PC-9 (cell line): ENCODE measurements around the gene RHOF. TPM values are rescaled to one million over a fixed set of nuclear protein-coding genes. Genes with fewer than 3 reads are reported as not detected.

Experiments
- BruUV-seq: library from RNA; stranded (reverse); fragments of 400-500 nt; replicated peaks from 2 replicates; lab custom pipeline; 2021; lab: Mats Ljungman, UMichigan
- CTCF ChIA-PET: fragments of 300-600 bp; sonication (Branson Sonifier 250); formaldehyde crosslinking; loops from one replicate; lab custom pipeline; 2022; ENCODE audit warnings: antibody characterized with exemption; lab: Charles Lee
- POLR2A ChIA-PET: fragments of 300-600 bp; sonication (Branson Sonifier 250); formaldehyde crosslinking; loops from one replicate; lab custom pipeline; 2022; ENCODE audit warnings: antibody characterized with exemption; ENCODE audit not compliant: unreplicated experiment; lab: Charles Lee
- DNase-seq, 2 experiments: peaks; one replicate each; pipeline versions ENCODE4 v3.0.0 to v3.0.0-alpha.2; 2015 to 2022; ENCODE audit warnings: mixed read lengths in 1 of 2
- H2AFZ ChIP-seq: fragments of 200-600 bp; sonication (generic); 2 replicates; pipeline ENCODE4 v1.8.1; 2017; ENCODE audit warnings: antibody characterized with exemption
- H3F3A ChIP-seq: fragments of 200-600 bp; sonication (generic); 2 replicates; pipeline ENCODE4 v1.8.1; 2017; ENCODE audit warnings: antibody characterized with exemption, mild to moderate bottlenecking, low read depth; ENCODE audit not compliant: insufficient read depth
- H3K27ac ChIP-seq: fragments of 200-600 bp; sonication (generic); 2 replicates; pipeline ENCODE4 v1.6.1; 2016; ENCODE audit warnings: mixed run types
- H3K27me3 ChIP-seq: fragments of 200-600 bp; sonication (generic); 2 replicates; pipeline ENCODE4 v1.6.1; 2016; ENCODE audit warnings: low read depth, mixed run types; ENCODE audit not compliant: insufficient read depth
- H3K36me3 ChIP-seq: fragments of 200-600 bp; sonication (generic); 2 replicates; pipeline ENCODE4 v1.6.1; 2016; ENCODE audit warnings: low read depth, mixed run types
- H3K4me1 ChIP-seq: fragments of 200-600 bp; sonication (generic); replicated peaks from 2 replicates; pipeline ENCODE4 v1.6.1; 2016; ENCODE audit warnings: mixed run types; ENCODE audit not compliant: insufficient read depth
- H3K4me2 ChIP-seq: fragments of 200-600 bp; sonication (generic); 2 replicates; pipeline ENCODE4 v1.6.1; 2017; ENCODE audit warnings: mixed run types
- H3K4me3 ChIP-seq: fragments of 200-600 bp; sonication (generic); 2 replicates; pipeline ENCODE4 v1.6.1; 2016; ENCODE audit warnings: mixed run types
- H3K79me2 ChIP-seq: fragments of 200-600 bp; sonication (generic); 2 replicates; pipeline ENCODE4 v1.6.1; 2017; ENCODE audit warnings: low read depth, mixed run types
- H3K9me2 ChIP-seq: fragments of 200-600 bp; sonication (generic); 2 replicates; pipeline ENCODE4 v1.8.1; 2017; ENCODE audit warnings: mild to moderate bottlenecking; ENCODE audit not compliant: insufficient read depth
- H3K9me3 ChIP-seq: fragments of 200-600 bp; sonication (generic); 2 replicates; pipeline ENCODE4 v1.8.1; 2016; ENCODE audit warnings: low read depth; ENCODE audit not compliant: insufficient read depth
- H4K20me1 ChIP-seq: fragments of 200-600 bp; sonication (generic); 2 replicates; pipeline ENCODE4 v1.8.1; 2017; ENCODE audit not compliant: insufficient read depth
- EZH2 ChIP-seq: fragments of 200-600 bp; sonication (generic); IDR thresholded peaks from 2 replicates; pipeline ENCODE4 v1.8.0; 2017; ENCODE audit warnings: antibody characterized with exemption, low read depth
- intact Hi-C: fragments of 100-400 bp; cut with micrococcal nuclease; formaldehyde crosslinking; loops from one replicate; pipeline ENCODE4 v1.10.0; 2022; ENCODE audit not compliant: unreplicated experiment
- total RNA-seq: library from RNA; stranded (reverse); gene quantifications from 2 replicates; pipeline ENCODE4 v1.2.3, GENCODE V29; 2021
- TF ChIP-seq, protein P1 (sequence below): fragments of 200-600 bp; sonication (generic); conservative IDR thresholded peaks from 2 replicates; pipeline ENCODE4 v1.6.1; 2017; ENCODE audit warnings: mixed run types, antibody characterized with exemption, mild to moderate bottlenecking, moderate library complexity

The RHOF gene
- total RNA-seq, 1 experiment from 2014 or later = 179 TPM

DNA sequence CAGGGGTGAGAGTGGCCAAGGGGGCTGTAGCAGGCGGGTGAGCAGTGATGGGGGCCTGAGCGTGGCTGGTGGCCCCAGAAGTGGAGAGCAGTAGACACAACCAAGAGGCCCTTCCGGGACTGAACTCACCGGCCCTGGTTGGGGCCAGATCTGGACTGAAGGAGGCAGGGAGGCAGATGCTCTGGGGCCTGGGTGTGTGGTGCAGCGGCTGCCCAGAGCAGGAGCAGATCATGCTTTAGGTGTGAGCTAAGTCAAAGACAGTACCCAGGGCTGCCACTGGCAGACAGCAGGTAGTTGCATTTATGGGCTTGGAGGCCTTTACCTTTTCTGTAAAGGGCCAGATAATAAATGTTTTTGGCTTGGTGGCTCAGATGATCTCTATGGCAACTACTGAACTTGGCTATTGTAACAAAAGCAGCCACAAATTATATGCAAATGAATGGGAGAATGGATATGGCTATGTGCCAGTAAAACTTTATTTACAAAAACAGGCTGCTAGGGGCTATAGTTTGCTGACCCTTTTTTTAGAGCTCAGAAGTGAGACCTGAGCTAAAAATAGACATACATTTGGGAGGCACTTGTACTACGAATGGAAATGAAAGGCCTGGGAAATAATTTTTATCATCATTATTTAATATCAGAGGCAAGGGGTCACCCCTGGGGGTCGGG is 35.9 kb upstream of the RHOF start:
- H3K27ac ChIP-seq = no peak overlapping the region
- no peaks in the 10 kb centered on the region for H3K79me2 ChIP-seq
- H3K4me3 ChIP-seq = no peak overlapping the region
- CTCF ChIA-PET = interaction anchor here (0.6 kb wide), 1 partner anchor 57 kb away, joined by 8 read pairs; no protein-coding TSS in a partner anchor
- TF ChIP-seq, protein P1, sequence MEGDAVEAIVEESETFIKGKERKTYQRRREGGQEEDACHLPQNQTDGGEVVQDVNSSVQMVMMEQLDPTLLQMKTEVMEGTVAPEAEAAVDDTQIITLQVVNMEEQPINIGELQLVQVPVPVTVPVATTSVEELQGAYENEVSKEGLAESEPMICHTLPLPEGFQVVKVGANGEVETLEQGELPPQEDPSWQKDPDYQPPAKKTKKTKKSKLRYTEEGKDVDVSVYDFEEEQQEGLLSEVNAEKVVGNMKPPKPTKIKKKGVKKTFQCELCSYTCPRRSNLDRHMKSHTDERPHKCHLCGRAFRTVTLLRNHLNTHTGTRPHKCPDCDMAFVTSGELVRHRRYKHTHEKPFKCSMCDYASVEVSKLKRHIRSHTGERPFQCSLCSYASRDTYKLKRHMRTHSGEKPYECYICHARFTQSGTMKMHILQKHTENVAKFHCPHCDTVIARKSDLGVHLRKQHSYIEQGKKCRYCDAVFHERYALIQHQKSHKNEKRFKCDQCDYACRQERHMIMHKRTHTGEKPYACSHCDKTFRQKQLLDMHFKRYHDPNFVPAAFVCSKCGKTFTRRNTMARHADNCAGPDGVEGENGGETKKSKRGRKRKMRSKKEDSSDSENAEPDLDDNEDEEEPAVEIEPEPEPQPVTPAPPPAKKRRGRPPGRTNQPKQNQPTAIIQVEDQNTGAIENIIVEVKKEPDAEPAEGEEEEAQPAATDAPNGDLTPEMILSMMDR = no peak
- TF ChIP-seq EZH2 = no peak
- BruUV-seq = no TSS peak
- no peak overlapping the region for H2AFZ ChIP-seq
- H3K4me2 ChIP-seq = no peak overlapping the region
- no peak for DNase-seq
- H3K36me3 ChIP-seq = no peaks in the 10 kb centered on the region
- no peaks in the 10 kb centered on the region for H3K9me2 ChIP-seq
- intact Hi-C loops = no loop called here
- H3K27me3 ChIP-seq = no peaks in the 10 kb centered on the region
- no peaks in the 10 kb centered on the region for H3K4me1 ChIP-seq
- H3F3A ChIP-seq = peaks cover 23% of the 10 kb centered on the region; the same call in 1 of the 2 replicates
- no peaks in the 10 kb centered on the region for H3K9me3 ChIP-seq
- POLR2A ChIA-PET = no interaction called here
- H4K20me1 ChIP-seq = no peaks in the 10 kb centered on the region

DNA sequence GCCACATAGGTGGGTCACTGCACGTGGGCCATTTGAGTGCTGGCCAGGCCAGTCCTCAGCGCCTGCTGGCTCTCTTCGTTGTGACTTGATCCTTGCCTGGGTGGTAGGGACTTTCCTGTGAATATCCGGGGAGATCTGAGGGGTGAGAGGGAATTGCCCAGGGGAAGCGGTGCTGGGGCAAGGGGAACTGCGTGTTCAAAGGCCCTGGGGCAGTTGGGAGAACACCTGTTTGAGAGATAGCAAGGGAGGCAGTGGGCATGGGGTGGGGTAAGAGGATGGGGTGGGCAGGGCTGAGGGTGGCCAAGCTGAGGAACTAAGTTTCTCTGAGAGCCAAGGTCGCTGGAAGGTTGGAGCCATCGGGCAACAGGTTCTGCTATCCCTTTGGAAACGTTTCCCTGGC is 35.3 kb upstream of the RHOF start:
- Histone ChIP-seq H3K9me2 (no peaks in the 10 kb centered on the region), H3K4me1 (no peaks in the 10 kb centered on the region), H3K4me3 (no peak overlapping the region), H3K36me3 (no peaks in the 10 kb centered on the region), H3K27me3 (no peaks in the 10 kb centered on the region), H4K20me1 (no peaks in the 10 kb centered on the region), H3K79me2 (no peaks in the 10 kb centered on the region), H3F3A (peaks cover 20% of the 10 kb centered on the region; the same call in 1 of the 2 replicates), H3K9me3 (no peaks in the 10 kb centered on the region), H3K4me2 (no peak overlapping the region), H2AFZ (no peak overlapping the region), H3K27ac (no peak overlapping the region)
- intact Hi-C loops = no loop called here
- ChIA-PET POLR2A (no interaction called here), CTCF (no interaction called here)
- no TSS peak for BruUV-seq
- no peak for DNase-seq
- TF ChIP-seq, protein P1 = no peak
- TF ChIP-seq EZH2 = no peak

DNA sequence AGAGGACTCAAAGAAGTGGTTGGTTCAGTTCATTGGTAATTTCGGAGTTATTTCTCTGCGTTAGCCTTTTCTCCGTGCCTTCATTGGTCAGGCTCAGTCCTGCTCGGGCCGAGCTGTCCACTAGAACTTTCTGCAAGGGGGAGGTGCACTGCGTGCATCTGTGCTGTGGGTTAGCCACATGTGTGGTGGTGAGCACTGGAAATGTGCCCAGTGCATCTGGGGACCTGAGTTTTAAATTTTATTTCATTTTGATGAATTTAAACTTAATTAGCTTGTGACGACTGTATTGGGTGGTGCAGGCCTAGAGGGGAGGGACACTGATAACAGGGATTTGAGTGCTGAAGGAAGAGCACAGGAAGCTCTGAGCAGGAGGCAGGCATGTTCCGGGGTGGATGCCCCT is 34.8 kb upstream of the RHOF start:
- ChIA-PET CTCF (no interaction called here), POLR2A (interaction anchor here (0.5 to 0.7 kb wide), 2 partner anchors 12 to 22 kb away, joined by 3 to 7 read pairs; no protein-coding TSS in a partner anchor)
- Histone ChIP-seq H3K9me2 (no peaks in the 10 kb centered on the region), H3K4me2 (no peak overlapping the region), H3K4me3 (no peak overlapping the region), H3K4me1 (no peaks in the 10 kb centered on the region), H3F3A (peaks cover 15% of the 10 kb centered on the region; the same call in 1 of the 2 replicates), H3K27ac (no peak overlapping the region), H3K36me3 (no peaks in the 10 kb centered on the region), H3K27me3 (no peaks in the 10 kb centered on the region), H3K79me2 (no peaks in the 10 kb centered on the region), H2AFZ (no peak overlapping the region), H4K20me1 (no peaks in the 10 kb centered on the region), H3K9me3 (no peaks in the 10 kb centered on the region)
- TF ChIP-seq EZH2 = no peak
- TF ChIP-seq, protein P1 = no peak
- no TSS peak for BruUV-seq
- no peak for DNase-seq
- intact Hi-C loops = no loop called here
